Neural cell (in vitro differentiated cells): ENCODE measurements around the gene PLIN1. TPM values are rescaled to one million over a fixed set of nuclear protein-coding genes. Genes with fewer than 3 reads are reported as not detected.

Experiments
- H2AFZ ChIP-seq: fragments of 200-600, 300-800 bp; sonication (generic), shearing (Covaris generic); 2 replicates; pipeline ENCODE4 v1.6.0; 2014; ENCODE audit warnings: low read depth, mild to moderate bottlenecking, antibody characterized with exemption, low read length, moderate library complexity
- H3F3A ChIP-seq: fragments of 200-600 bp; shearing (Covaris generic); 2 replicates; pipeline ENCODE4 v1.6.1; 2016; ENCODE audit warnings: mild to moderate bottlenecking, moderate library complexity, mixed read lengths, antibody characterized with exemption, low read length; ENCODE audit not compliant: insufficient read depth, poor library complexity, severe bottlenecking
- H3K27ac ChIP-seq: fragments of 200-600, 300-800 bp; sonication (generic), shearing (Covaris generic); 2 replicates; pipeline ENCODE4 v1.5.1; 2014; ENCODE audit warnings: mild to moderate bottlenecking, low read length, moderate library complexity
- H3K27me3 ChIP-seq: fragments of 300-800, 200-600 bp; sonication (generic), shearing (Covaris generic); 2 replicates; pipeline ENCODE4 v1.6.0; 2014; ENCODE audit warnings: mild to moderate bottlenecking, low read depth, low read length, moderate library complexity; ENCODE audit not compliant: insufficient read depth
- H3K36me3 ChIP-seq: fragments of 300-800, 200-600 bp; sonication (generic), shearing (Covaris generic); 2 replicates; pipeline ENCODE4 v1.5.1; 2014; ENCODE audit warnings: mild to moderate bottlenecking, antibody characterized with exemption, low read length, moderate library complexity; ENCODE audit not compliant: insufficient read depth
- H3K4me2 ChIP-seq: fragments of 300-800, 200-600 bp; sonication (generic), shearing (Covaris generic); 2 replicates; pipeline ENCODE4 v1.6.0; 2014; ENCODE audit warnings: mild to moderate bottlenecking, low read length
- H3K4me3 ChIP-seq: fragments of 300-800, 200-600 bp; sonication (generic), shearing (Covaris generic); 2 replicates; pipeline ENCODE4 v1.5.1; 2014; ENCODE audit warnings: mild to moderate bottlenecking, low read length, moderate library complexity
- H3K79me2 ChIP-seq: fragments of 200-600 bp; shearing (Covaris generic); replicated peaks from 2 replicates; pipeline ENCODE4 v1.6.0; 2014; ENCODE audit warnings: mild to moderate bottlenecking, low read length, moderate library complexity; ENCODE audit not compliant: insufficient read depth
- H3K9ac ChIP-seq: fragments of 300-800, 200-600 bp; sonication (generic), shearing (Covaris generic); 2 replicates; pipeline ENCODE4 v1.6.1; 2016; ENCODE audit warnings: mild to moderate bottlenecking, low read length, mixed read lengths
- H3K9me2 ChIP-seq: fragments of 200-600 bp; shearing (Covaris generic); 2 replicates; pipeline ENCODE4 v1.6.1; 2016; ENCODE audit warnings: mild to moderate bottlenecking, low read length, mixed read lengths; ENCODE audit not compliant: insufficient read depth
- H3K9me3 ChIP-seq: fragments of 200-600, 300-800 bp; sonication (generic), shearing (Covaris generic); 2 replicates; pipeline ENCODE4 v1.6.1; 2016; ENCODE audit warnings: mild to moderate bottlenecking, mixed run types, low read length, moderate library complexity, mixed read lengths
- H4K20me1 ChIP-seq: fragments of 200-600 bp; shearing (Covaris generic); 2 replicates; pipeline ENCODE4 v1.6.1; 2016; ENCODE audit warnings: mild to moderate bottlenecking, mixed run types; ENCODE audit not compliant: insufficient read depth
- EP300 ChIP-seq: fragments of 450-650 bp; conservative IDR thresholded peaks from 2 replicates; pipeline ENCODE4 v1.6.1; 2014; ENCODE audit warnings: antibody characterized with exemption, mild to moderate bottlenecking, moderate library complexity; ENCODE audit not compliant: poor library complexity, severe bottlenecking
- EZH2 ChIP-seq: fragments of 200-600, 300-800 bp; shearing (Covaris generic), sonication (generic); IDR thresholded peaks from 2 replicates; pipeline ENCODE4 v1.6.1; 2014; ENCODE audit warnings: antibody characterized with exemption, low read length, borderline replicate concordance, mild to moderate bottlenecking; ENCODE audit not compliant: insufficient read depth, poor library complexity, severe bottlenecking
- MXI1 ChIP-seq: fragments of 450-650 bp; conservative IDR thresholded peaks from 2 replicates; pipeline ENCODE4 v1.6.1; 2014; ENCODE audit warnings: antibody characterized with exemption, mild to moderate bottlenecking; ENCODE audit not compliant: poor library complexity, severe bottlenecking
- POLR2AphosphoS5 ChIP-seq: IDR thresholded peaks from 2 replicates; pipeline ENCODE4 v1.6.1; 2012
- RAD21 ChIP-seq: fragments of 450-650 bp; conservative IDR thresholded peaks from 2 replicates; pipeline ENCODE4 v1.6.1; 2014; ENCODE audit warnings: antibody characterized with exemption, mild to moderate bottlenecking, moderate library complexity
- SMC3 ChIP-seq: fragments of 450-650 bp; conservative IDR thresholded peaks from 2 replicates; pipeline ENCODE4 v1.6.1; 2014; ENCODE audit warnings: antibody characterized with exemption, mild to moderate bottlenecking, moderate library complexity; ENCODE audit not compliant: poor library complexity
- TAF1 ChIP-seq: IDR thresholded peaks from 2 replicates; pipeline ENCODE4 v1.6.1; 2012; ENCODE audit warnings: low read depth
- polyA plus RNA-seq: library from polyadenylated mRNA; depleted of rRNA; stranded (reverse); fragments of >200 nt; gene quantifications from 2 replicates; pipeline ENCODE4 v1.2.3, GENCODE V29; 2014
- TF ChIP-seq, protein P1 (sequence below): fragments of 450-650 bp; IDR thresholded peaks from 2 replicates; pipeline ENCODE4 v1.5.1; 2014; ENCODE audit warnings: antibody characterized with exemption, mild to moderate bottlenecking, moderate library complexity; ENCODE audit not compliant: poor library complexity, severe bottlenecking
- TF ChIP-seq, protein P2 (sequence below): IDR thresholded peaks from 2 replicates; pipeline ENCODE4 v1.6.1; 2012; ENCODE audit warnings: borderline replicate concordance

The PLIN1 gene
- polyA plus RNA-seq, 1 donor from 2014 or later: not detected

DNA sequence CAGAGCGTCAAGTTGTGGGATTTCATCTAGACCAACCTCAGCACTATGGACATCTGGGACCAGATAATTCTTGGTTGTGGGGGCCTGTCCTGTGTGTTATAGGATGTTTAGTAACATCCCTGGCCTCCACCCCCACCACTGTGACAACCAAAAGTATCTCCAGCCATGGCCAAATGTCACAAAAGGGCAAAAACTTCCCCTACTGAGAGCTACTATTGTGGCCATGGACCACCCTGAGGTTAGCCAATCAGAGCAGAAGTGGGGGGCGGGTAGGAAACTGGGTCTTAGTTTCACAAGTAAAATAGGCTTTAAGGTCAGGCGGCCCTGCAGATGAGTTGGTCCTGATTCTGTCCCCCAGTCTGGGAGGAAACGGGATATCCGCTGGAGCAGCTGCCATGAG, 49.3 kb downstream of the PLIN1 start:
- Histone ChIP-seq H3K36me3 (peaks cover 8% of the 10 kb centered on the region), H3K4me2 (no peak overlapping the region), H3K27ac (no peak overlapping the region)

DNA sequence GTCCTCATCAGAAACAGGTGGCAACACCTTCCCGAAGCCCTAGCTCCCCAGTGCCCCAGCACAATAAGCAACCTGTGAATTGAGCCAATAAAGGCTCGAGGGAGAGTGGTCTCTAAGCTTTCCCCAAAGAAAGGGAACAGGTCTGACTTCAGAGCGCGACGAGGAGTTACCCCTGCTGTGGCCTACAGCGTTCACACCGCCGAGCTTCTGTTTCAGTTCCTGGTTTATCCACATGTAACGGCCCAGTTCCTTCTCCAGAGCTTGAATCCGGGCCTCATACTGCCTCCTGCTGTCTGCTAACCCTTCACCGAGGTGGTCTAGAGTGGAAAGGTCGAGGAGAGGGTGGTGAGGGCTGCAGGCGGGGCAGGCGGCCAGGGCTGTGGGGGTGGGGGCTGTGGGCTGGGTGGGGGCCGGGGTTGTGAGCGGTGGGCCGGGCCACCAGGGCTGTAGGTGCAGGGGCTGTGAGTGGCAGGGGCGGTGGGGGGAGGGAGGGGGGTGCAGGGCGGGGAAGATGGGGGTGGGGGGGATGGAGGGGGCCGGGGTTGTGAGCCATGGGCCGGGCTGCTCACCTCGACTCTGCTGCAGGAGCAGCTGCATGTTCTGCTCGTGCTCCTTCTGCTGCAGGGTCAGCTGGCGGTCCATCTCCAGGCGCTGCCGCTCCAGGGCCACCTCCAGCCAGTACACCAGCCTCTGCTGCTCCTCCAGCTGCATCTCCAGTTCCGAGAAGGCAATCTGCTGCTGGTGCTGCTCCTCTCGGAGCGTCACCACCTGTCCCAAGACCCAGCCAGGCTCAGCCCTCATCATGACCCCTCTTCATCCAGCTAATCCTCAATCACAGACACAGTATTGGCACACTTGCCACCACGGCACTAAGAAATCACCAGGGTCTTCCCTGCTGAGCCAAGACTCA, 50.1 kb downstream of the PLIN1 start:
- no peaks in the 10 kb centered on the region for H4K20me1 ChIP-seq
- no peak overlapping the region for H2AFZ ChIP-seq
- H3K9ac ChIP-seq: no peak overlapping the region
- TF ChIP-seq MXI1: no peak
- TF ChIP-seq EP300: no peak
- TF ChIP-seq SMC3: no peak
- no peak for TF ChIP-seq TAF1
- TF ChIP-seq EZH2: no peak
- TF ChIP-seq, protein P1, sequence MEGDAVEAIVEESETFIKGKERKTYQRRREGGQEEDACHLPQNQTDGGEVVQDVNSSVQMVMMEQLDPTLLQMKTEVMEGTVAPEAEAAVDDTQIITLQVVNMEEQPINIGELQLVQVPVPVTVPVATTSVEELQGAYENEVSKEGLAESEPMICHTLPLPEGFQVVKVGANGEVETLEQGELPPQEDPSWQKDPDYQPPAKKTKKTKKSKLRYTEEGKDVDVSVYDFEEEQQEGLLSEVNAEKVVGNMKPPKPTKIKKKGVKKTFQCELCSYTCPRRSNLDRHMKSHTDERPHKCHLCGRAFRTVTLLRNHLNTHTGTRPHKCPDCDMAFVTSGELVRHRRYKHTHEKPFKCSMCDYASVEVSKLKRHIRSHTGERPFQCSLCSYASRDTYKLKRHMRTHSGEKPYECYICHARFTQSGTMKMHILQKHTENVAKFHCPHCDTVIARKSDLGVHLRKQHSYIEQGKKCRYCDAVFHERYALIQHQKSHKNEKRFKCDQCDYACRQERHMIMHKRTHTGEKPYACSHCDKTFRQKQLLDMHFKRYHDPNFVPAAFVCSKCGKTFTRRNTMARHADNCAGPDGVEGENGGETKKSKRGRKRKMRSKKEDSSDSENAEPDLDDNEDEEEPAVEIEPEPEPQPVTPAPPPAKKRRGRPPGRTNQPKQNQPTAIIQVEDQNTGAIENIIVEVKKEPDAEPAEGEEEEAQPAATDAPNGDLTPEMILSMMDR: no peak
- TF ChIP-seq POLR2AphosphoS5: no peak
- TF ChIP-seq, protein P2, sequence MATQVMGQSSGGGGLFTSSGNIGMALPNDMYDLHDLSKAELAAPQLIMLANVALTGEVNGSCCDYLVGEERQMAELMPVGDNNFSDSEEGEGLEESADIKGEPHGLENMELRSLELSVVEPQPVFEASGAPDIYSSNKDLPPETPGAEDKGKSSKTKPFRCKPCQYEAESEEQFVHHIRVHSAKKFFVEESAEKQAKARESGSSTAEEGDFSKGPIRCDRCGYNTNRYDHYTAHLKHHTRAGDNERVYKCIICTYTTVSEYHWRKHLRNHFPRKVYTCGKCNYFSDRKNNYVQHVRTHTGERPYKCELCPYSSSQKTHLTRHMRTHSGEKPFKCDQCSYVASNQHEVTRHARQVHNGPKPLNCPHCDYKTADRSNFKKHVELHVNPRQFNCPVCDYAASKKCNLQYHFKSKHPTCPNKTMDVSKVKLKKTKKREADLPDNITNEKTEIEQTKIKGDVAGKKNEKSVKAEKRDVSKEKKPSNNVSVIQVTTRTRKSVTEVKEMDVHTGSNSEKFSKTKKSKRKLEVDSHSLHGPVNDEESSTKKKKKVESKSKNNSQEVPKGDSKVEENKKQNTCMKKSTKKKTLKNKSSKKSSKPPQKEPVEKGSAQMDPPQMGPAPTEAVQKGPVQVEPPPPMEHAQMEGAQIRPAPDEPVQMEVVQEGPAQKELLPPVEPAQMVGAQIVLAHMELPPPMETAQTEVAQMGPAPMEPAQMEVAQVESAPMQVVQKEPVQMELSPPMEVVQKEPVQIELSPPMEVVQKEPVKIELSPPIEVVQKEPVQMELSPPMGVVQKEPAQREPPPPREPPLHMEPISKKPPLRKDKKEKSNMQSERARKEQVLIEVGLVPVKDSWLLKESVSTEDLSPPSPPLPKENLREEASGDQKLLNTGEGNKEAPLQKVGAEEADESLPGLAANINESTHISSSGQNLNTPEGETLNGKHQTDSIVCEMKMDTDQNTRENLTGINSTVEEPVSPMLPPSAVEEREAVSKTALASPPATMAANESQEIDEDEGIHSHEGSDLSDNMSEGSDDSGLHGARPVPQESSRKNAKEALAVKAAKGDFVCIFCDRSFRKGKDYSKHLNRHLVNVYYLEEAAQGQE: no peak
- no peak for TF ChIP-seq RAD21
- no peaks in the 10 kb centered on the region for H3K9me2 ChIP-seq
- no peak overlapping the region for H3K4me2 ChIP-seq
- no peak overlapping the region for H3K4me3 ChIP-seq
- no peaks in the 10 kb centered on the region for H3F3A ChIP-seq
- peaks cover 8% of the 10 kb centered on the region for H3K36me3 ChIP-seq
- H3K79me2 ChIP-seq: no peaks in the 10 kb centered on the region
- no peak overlapping the region for H3K27ac ChIP-seq
- no peaks in the 10 kb centered on the region for H3K9me3 ChIP-seq
- no peaks in the 10 kb centered on the region for H3K27me3 ChIP-seq

More for the DNA sequence above, 49.3 kb downstream of the PLIN1 start:
- Histone ChIP-seq H3K4me3 (no peak overlapping the region), H3K79me2 (no peaks in the 10 kb centered on the region), H3F3A (no peaks in the 10 kb centered on the region), H2AFZ (no peak overlapping the region), H3K9me2 (no peaks in the 10 kb centered on the region), H3K9ac (no peak overlapping the region), H3K9me3 (no peaks in the 10 kb centered on the region), H4K20me1 (no peaks in the 10 kb centered on the region), H3K27me3 (no peaks in the 10 kb centered on the region)
- TF ChIP-seq, protein P1: no peak
- TF ChIP-seq RAD21 (no peak), TAF1 (no peak), POLR2AphosphoS5 (no peak), SMC3 (no peak), MXI1 (no peak), EZH2 (no peak), EP300 (no peak)
- TF ChIP-seq, protein P2: no peak
